Measurements from ENCODE around the gene PRKCE. TPM values are rescaled to one million over a fixed set of nuclear protein-coding genes. Genes with fewer than 3 reads are reported as not detected.

Gene PRKCE
- total and polyA plus RNA-seq, 2 donors (not counting 3 experiments of a cell fraction or from before 2014, with no cell fraction given): 27.9 to 33.9 TPM

- no peaks in the 10 kb centered on the region for H3K9me1 ChIP-seq (replicated peaks; ENCODE audit: control insufficient read depth, extremely low read depth, insufficient read depth, low read length)
- no peak overlapping the region for H3K9ac ChIP-seq (replicated peaks; ENCODE audit: extremely low read depth, insufficient read depth, low read length)
- H4K20me1 ChIP-seq (replicated peaks; ENCODE audit: control insufficient read depth, extremely low read depth, insufficient read depth, low read length): no peaks in the 10 kb centered on the region
- DNase-seq (ENCODE audit: low read depth, low spot score) (no peak), FAIRE-seq (no peak)
- intact Hi-C loops (cut with micrococcal nuclease) (no loop called here), dilution Hi-C loops (cut with MboI; ENCODE audit: extremely low pct_ligation_motif_present, low sequenced_read_pairs) (no loop called here)
- peaks cover 6% of the 10 kb centered on the region for H3K4me1 ChIP-seq (ENCODE audit: control insufficient read depth, extremely low read depth, insufficient read depth, low read length)
- no peak overlapping the region for H3K4me3 ChIP-seq (replicated peaks in 1 of 3; ENCODE audit: insufficient read depth in 1 of 3, low read depth in 1 of 3, low read length in 3 of 3)
- POLR2A ChIA-PET: no interaction called here
- H3K9me3 ChIP-seq (replicated peaks; ENCODE audit: control insufficient read depth, insufficient read depth, low read length): peaks cover 2% of the 10 kb centered on the region
- TF ChIP-seq CTCF (IDR thresholded peaks at IDR 0.05; ENCODE audit: extremely low read depth in 1 of 2, insufficient read depth in 1 of 2, low read depth in 1 of 2, low read length in 2 of 2) (no peak), POLR2A (IDR thresholded peaks at IDR 0.05; ENCODE audit: low read depth, low read length) (no peak), GATA2 (IDR thresholded peaks at IDR 0.05; ENCODE audit: insufficient read depth, insufficient read length, low read depth, low read length) (no peak), POLR2AphosphoS5 (IDR thresholded peaks at IDR 0.05; ENCODE audit: insufficient read depth, low read depth, low read length) (no peak), JUN (IDR thresholded peaks at IDR 0.05; ENCODE audit: borderline replicate concordance, insufficient read depth, insufficient read length, low read depth) (no peak), EZH2 (IDR thresholded peaks at IDR 0.05; ENCODE audit: borderline replicate concordance, low read depth, low read length, severe bottlenecking) (no peak), MYC (IDR thresholded peaks at IDR 0.05; ENCODE audit: low read depth, low read length) (no peak)
- H3K79me2 ChIP-seq (ENCODE audit: control insufficient read depth, insufficient read depth, low read length): no peaks in the 10 kb centered on the region
- BruUV-seq (replicated peaks): no TSS peak
- no peak overlapping the region for H2AFZ ChIP-seq (ENCODE audit: low read depth, low read length)
- H3K36me3 ChIP-seq (ENCODE audit: control insufficient read depth in 2 of 2, extremely low read depth in 1 of 2, insufficient read depth in 2 of 2, low read length in 2 of 2): no peaks in the 10 kb centered on the region
- H3K27ac ChIP-seq (ENCODE audit: insufficient read depth, low read depth, low read length): no peak overlapping the region
- H3K27me3 ChIP-seq (ENCODE audit: control insufficient read depth in 2 of 2, insufficient read depth in 2 of 2, low read length in 2 of 2): no peaks in the 10 kb centered on the region
- H3K4me2 ChIP-seq (ENCODE audit: insufficient read depth, low read length): no peak overlapping the region
- CTCF ChIA-PET: no interaction called here
Measured at GRCh38 chr2:45748239-45748638, 96.8 kb downstream of the PRKCE start.

- Histone ChIP-seq H3K4me3 (replicated peaks in 1 of 3; ENCODE audit: insufficient read depth in 1 of 3, low read depth in 1 of 3, low read length in 3 of 3) (no peak overlapping the region), H3K9me3 (replicated peaks; ENCODE audit: control insufficient read depth, insufficient read depth, low read length) (peaks cover 2% of the 10 kb centered on the region), H3K27ac (ENCODE audit: insufficient read depth, low read depth, low read length) (no peak overlapping the region), H3K27me3 (ENCODE audit: control insufficient read depth in 2 of 2, insufficient read depth in 2 of 2, low read length in 2 of 2) (no peaks in the 10 kb centered on the region), H3K36me3 (ENCODE audit: control insufficient read depth in 2 of 2, extremely low read depth in 1 of 2, insufficient read depth in 2 of 2, low read length in 2 of 2) (no peaks in the 10 kb centered on the region), H3K9me1 (replicated peaks; ENCODE audit: control insufficient read depth, extremely low read depth, insufficient read depth, low read length) (no peaks in the 10 kb centered on the region), H2AFZ (ENCODE audit: low read depth, low read length) (no peak overlapping the region), H3K4me1 (ENCODE audit: control insufficient read depth, extremely low read depth, insufficient read depth, low read length) (no peaks in the 10 kb centered on the region), H3K4me2 (ENCODE audit: insufficient read depth, low read length) (no peak overlapping the region), H3K79me2 (ENCODE audit: control insufficient read depth, insufficient read depth, low read length) (no peaks in the 10 kb centered on the region), H3K9ac (replicated peaks; ENCODE audit: extremely low read depth, insufficient read depth, low read length) (no peak overlapping the region), H4K20me1 (replicated peaks; ENCODE audit: control insufficient read depth, extremely low read depth, insufficient read depth, low read length) (no peaks in the 10 kb centered on the region)
- DNase-seq (ENCODE audit: low read depth, low spot score): no peak
- ChIA-PET POLR2A (no interaction called here), CTCF (no interaction called here)
- BruUV-seq (replicated peaks): no TSS peak
- intact Hi-C loops (cut with micrococcal nuclease): no loop called here
- no peak for FAIRE-seq
- TF ChIP-seq EZH2 (IDR thresholded peaks at IDR 0.05; ENCODE audit: borderline replicate concordance, low read depth, low read length, severe bottlenecking) (no peak), MAX (IDR thresholded peaks at IDR 0.05; ENCODE audit: insufficient read depth, insufficient read length) (no peak), JUN (IDR thresholded peaks at IDR 0.05; ENCODE audit: borderline replicate concordance, insufficient read depth, insufficient read length, low read depth) (no peak), GATA2 (IDR thresholded peaks at IDR 0.05; ENCODE audit: insufficient read depth, insufficient read length, low read depth, low read length) (no peak), CTCF (IDR thresholded peaks at IDR 0.05; ENCODE audit: extremely low read depth in 1 of 2, insufficient read depth in 1 of 2, low read depth in 1 of 2, low read length in 2 of 2) (no peak)
- dilution Hi-C loops (cut with MboI; ENCODE audit: extremely low pct_ligation_motif_present, low sequenced_read_pairs): no loop called here
Measured at GRCh38 chr2:45750001-45750400, 98.5 kb downstream of the PRKCE start.
